Right cardiac atrium (tissue), 5 donors: ENCODE measurements around the gene FZD1. TPM values are rescaled to one million over a fixed set of nuclear protein-coding genes. Genes with fewer than 3 reads are reported as not detected.
A peak's percentile ranks its signal among the peaks of the same experiment; 100 is the strongest.
"Not testable (repeated sequence)": the region's sequence is repeated elsewhere in the genome, so short reads cannot be mapped to it uniquely, and the experiment has no call there.

Experiments
- ATAC-seq, 2 donors: fragments of 200-7000 bp; cut with Tn5 transposase; one replicate each; pipeline versions ENCODE4 v1.8.0 to v1.9.1; 2020; ENCODE audit warnings: moderate library complexity in 2 of 2, mild to moderate bottlenecking in 1 of 2
- DNase-seq, 3 donors: peaks; one replicate each; pipeline ENCODE4 v3.0.0-alpha.2; 2020
- H3K27ac ChIP-seq: one replicate; pipeline ENCODE4 v1.5.1; 2013; ENCODE audit warnings: mild to moderate bottlenecking, low read length, control low read depth, moderate library complexity
- H3K27me3 ChIP-seq: one replicate; pipeline ENCODE4 v1.6.1; 2013; ENCODE audit not compliant: control insufficient read depth, insufficient read depth
- H3K4me1 ChIP-seq: one replicate; pipeline ENCODE4 v1.6.1; 2013; ENCODE audit warnings: low read length; ENCODE audit not compliant: control insufficient read depth, insufficient read depth
- H3K4me3 ChIP-seq: one replicate; pipeline ENCODE4 v1.5.1; 2013; ENCODE audit warnings: low read length, control low read depth
- H3K9me3 ChIP-seq: one replicate; pipeline ENCODE4 v1.6.1; 2013; ENCODE audit warnings: low read length; ENCODE audit not compliant: control insufficient read depth
- WGBS: extraction: QIAGEN DNeasy Blood & Tissue Kit; methylation state at CpG from one replicate; pipeline ENCODE4 v1.1.7; 2013; 5-methylcytosine and 5-hydroxymethylcytosine counted together
- intact Hi-C, 4 donors: fragments of 100-400 bp; cut with DNase I; formaldehyde crosslinking; loops; one replicate each; pipeline versions ENCODE4 v1.11.0 to v1.14.0; 2022 to 2023
- polyA plus RNA-seq: library from polyadenylated mRNA; stranded (reverse); fragments of 200-250 nt; gene quantifications from one replicate; pipeline ENCODE4 v1.2.3, GENCODE V29; 2013
- total RNA-seq, 4 donors: library from RNA; stranded (reverse); fragmentation: NEBNext Ultra II Directional; extraction: Animal tissue kit (Norgen Biotek cat#: 25700); gene quantifications; one replicate each; pipeline ENCODE4 v1.2.1, GENCODE V29; 2021
- donor health status: healthy with polysubstance abuse.
- donor health status: DM: no; HTN: yes; CAD: no.
- donor health status: DM: no; HTN: no; CAD: no.
- donor health status: DM: no; HTN: yes; CAD: no; lungs with severe emphysema.
- donor health status: DM: yes; HTN: yes; CAD: no.

The FZD1 gene
- total and polyA plus RNA-seq, 5 donors, result 11.8 to 33.9 (median 26.8) TPM

DNA sequence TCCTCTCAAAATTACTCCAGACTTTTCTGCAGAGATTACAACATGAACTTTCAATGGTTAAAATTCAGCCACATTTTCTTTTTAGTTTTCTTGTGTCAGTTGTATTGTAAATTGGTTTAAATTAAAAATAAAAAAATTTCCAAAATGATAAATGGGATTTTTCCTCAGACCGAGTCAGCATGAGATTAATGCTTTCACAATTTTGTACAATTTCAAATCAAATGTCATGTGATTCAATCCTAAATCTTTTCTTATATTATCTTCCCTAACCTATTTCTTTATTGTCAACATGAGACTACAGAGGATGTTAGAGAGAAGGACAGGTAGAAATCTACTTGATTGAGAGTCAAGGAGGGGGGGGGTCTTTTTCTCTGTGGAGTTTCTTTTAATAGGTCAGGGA lies 33.7 kb downstream of the FZD1 start:
- Histone ChIP-seq H3K27me3 (no peaks in the 10 kb centered on the region), H3K9me3 (no peaks in the 10 kb centered on the region), H3K4me3 (no peak overlapping the region), H3K27ac (no peak overlapping the region), H3K4me1 (no peaks in the 10 kb centered on the region)
- DNase-seq (no peak), ATAC-seq (no peak)
- intact Hi-C loops, result loop anchor here in 1 of 4 donors (10.0 kb wide), 1 partner anchor 57 kb away; no protein-coding TSS in a partner anchor
- WGBS, result 83% methylated on average over 1 of the region's 1 CpG

DNA sequence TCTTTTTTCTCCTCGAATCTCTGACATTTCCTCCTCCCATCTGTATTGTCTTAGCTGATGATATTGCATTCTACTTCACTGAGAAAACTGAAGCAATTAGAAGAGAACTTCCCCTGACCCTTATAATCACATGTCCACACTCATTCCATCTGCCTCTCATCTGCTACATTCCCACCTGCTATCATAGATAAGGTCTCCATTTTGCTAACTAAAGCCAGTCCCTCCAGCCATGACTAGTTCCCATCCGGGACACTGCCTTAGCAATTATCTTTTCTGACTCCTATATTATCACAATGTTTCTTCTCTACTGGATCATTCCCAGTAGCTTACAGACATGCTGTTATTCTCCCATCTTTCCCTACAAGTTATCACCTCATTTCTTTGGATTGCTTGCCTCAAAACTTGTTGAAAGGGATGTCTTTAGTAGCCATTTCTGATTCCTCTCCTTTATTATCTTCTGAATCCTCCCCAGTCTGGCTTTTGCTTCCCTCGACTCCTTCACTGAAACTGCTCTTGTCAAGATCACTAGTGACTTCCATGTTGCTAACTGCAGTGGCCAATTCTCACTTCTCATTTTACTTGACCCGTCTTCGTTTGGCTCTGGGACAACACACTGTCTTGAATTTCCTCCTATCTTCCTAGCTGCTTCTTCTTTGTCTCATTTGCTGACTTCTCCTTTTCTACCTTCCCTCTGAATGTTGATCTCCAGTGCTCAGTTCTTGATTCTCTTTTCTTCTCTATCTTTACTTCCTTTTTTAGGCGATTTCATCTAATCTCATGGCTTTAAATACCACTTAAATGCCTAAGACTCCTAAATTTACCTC lies 35.9 kb downstream of the FZD1 start:
- H3K4me3 ChIP-seq, result no peak overlapping the region
- intact Hi-C loops, result loop anchor here in 1 of 4 donors (10.0 kb wide), 1 partner anchor 55 kb away; no protein-coding TSS in a partner anchor
- no peaks in the 10 kb centered on the region for H3K4me1 ChIP-seq
- H3K27me3 ChIP-seq, result no peaks in the 10 kb centered on the region
- peak in 1 of 2 donors; percentile 44 for ATAC-seq
- H3K9me3 ChIP-seq, result no peaks in the 10 kb centered on the region
- WGBS, result 60% methylated on average over 6 of the region's 6 CpGs
- DNase-seq, result no peak
- H3K27ac ChIP-seq, result no peak overlapping the region

DNA sequence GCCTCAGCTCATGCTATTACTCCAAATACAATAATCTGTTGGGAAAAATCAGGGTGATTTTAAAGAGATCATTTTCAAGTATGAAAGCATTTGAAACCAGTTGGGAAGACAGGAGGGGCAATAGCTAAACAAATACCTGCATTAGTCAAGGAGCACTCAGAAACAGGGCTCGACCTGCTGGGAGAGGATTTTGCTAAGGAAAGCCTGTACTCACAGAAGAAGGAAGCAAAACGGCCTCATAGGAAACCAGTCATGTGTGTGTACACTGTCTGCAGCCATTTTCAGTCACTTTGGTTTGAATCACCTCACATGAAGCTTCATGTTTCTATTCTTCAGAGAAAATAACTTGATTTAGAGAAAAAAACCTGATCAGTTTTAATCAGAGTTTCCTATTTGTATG lies 38.6 kb downstream of the FZD1 start:
- DNase-seq, result no peak
- Histone ChIP-seq H3K4me1 (no peaks in the 10 kb centered on the region), H3K4me3 (no peak overlapping the region), H3K9me3 (no peaks in the 10 kb centered on the region), H3K27me3 (no peaks in the 10 kb centered on the region), H3K27ac (no peak overlapping the region)
- intact Hi-C loops, result no loop called here
- WGBS, result 66% methylated on average over 2 of the region's 2 CpGs
- ATAC-seq, result no peak

DNA sequence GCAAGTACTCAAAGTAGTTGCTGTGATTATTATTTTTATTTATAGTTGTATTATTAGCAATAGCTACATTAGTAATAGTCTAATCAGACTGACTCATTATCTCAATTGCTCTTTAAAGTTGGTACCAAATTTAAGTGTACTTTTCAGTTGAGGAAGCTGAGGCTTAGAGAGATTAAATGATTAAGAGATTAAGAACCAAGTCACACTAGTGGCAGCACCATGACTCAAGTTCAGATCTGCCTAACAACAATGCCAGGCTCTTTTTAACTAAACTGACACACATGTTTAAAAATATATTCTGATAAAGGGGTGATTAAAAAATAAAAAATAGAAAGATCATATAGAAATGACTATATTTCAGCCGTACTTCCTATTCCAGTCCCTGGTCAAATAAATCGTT lies 42.0 kb downstream of the FZD1 start:
- intact Hi-C loops, result no loop called here
- WGBS, result 96% methylated on average over 2 of the region's 2 CpGs
- ATAC-seq, result no peak
- H3K27ac ChIP-seq, result no peak overlapping the region
- no peaks in the 10 kb centered on the region for H3K9me3 ChIP-seq
- no peaks in the 10 kb centered on the region for H3K4me1 ChIP-seq
- no peaks in the 10 kb centered on the region for H3K27me3 ChIP-seq
- DNase-seq, result no peak
- no peak overlapping the region for H3K4me3 ChIP-seq

DNA sequence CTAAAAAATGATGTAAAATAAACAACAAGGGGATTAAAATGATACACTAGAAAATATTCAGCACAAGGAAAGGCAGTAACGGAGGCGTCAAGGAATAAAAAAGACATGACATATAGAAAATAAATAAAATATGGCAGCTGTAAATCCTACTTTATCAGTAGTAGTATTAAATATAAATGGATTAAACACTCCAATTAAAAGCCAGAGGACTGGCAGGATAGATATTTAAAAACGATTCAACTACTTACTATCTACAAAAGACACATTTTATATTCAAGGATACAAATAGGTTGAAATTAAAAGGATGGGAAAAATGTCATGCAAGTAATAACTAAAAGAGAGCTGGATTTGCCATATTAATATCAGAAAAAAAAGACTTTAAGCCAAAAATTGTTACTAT lies 43.2 kb downstream of the FZD1 start:
- 98% methylated on average over 3 of the region's 3 CpGs for WGBS
- Histone ChIP-seq H3K27ac (no peak overlapping the region), H3K9me3 (no peaks in the 10 kb centered on the region), H3K27me3 (no peaks in the 10 kb centered on the region), H3K4me3 (no peak overlapping the region), H3K4me1 (peaks cover 1% of the 10 kb centered on the region)
- DNase-seq (no peak), ATAC-seq (no peak)
- intact Hi-C loops, result no loop called here

DNA sequence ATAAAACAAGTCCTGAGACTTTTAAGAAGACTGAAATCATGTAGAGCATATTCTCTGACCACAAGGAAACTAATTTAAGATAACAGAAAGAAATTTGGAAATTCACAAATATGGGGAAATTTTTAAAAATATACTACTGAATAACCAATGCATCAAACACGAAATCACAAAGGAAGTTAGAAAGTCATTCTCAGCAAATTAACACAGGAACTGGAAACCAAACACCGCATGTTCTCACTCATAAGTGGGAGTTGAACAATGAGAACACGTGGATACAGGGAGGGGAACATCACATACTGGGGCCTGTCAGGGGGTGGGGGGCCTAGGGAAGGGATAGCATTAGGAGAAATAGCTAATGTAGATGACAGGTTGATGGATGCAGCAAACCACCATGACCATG lies 44.0 kb downstream of the FZD1 start:
- DNase-seq, H3K9me3 ChIP-seq, H3K27ac ChIP-seq, H3K4me3 ChIP-seq, ATAC-seq, intact Hi-C loops, H3K4me1 ChIP-seq, H3K27me3 ChIP-seq: not testable (repeated sequence)
- 66% methylated on average over 3 of the region's 3 CpGs for WGBS

DNA sequence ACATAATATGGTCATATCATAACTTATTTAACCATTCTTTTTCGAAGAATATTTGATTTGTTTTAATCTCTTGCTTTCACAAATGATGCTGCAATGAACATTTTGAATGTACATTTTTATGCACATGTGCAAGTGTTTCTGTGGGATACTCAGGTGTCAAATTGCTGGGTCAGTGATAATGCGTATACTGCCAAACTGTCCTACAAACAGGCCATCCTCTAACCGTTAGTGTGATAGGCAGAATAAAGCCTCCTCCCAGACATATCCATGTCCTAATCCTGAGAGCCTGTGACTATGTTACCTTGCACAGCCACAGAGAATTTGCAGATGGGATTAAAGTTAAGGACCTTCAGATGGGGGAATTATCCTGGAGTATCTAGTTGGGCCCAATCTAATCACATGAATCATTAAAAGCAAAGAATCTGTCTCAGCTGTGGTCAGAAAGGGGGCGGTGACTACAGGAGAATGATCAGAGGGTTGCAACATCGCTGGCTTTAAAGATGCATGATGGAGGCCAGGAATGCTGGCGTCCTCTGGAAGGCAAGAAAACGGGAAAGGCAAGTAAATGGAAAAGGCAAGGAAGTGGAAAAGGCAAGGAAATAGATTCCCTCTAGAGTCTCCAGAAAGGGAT lies 46.7 kb downstream of the FZD1 start:
- Histone ChIP-seq H3K4me1 (peaks cover 1% of the 10 kb centered on the region), H3K27ac (no peak overlapping the region), H3K9me3 (no peaks in the 10 kb centered on the region), H3K27me3 (no peaks in the 10 kb centered on the region), H3K4me3 (no peak overlapping the region)
- ATAC-seq (peak; percentile 82 to 84), DNase-seq (peak; percentile 40 to 77 (median 66))
- 72% methylated on average over 7 of the region's 7 CpGs for WGBS
- intact Hi-C loops, result no loop called here

DNA sequence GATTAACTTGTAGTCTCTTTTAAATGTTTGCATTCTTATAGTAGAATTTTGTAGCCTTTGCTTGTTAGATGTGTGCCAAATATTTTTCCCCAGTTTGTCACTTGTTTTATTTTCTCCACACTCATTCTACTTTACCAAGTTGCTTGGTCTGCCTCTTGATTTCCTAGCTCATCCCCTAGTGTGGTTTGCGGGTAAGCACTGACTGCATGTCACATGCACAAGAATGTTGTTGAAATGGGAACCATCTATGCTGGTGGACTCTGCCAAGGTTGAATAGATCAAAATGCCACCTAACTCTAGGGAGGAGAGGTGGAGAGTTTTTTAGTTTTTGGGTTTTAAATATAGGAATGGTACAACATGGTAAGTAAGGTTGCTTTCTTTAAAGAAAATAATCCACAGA lies 47.6 kb downstream of the FZD1 start:
- Histone ChIP-seq H3K27ac (no peak overlapping the region), H3K4me1 (peaks cover 1% of the 10 kb centered on the region), H3K27me3 (no peaks in the 10 kb centered on the region), H3K9me3 (no peaks in the 10 kb centered on the region), H3K4me3 (no peak overlapping the region)
- intact Hi-C loops, result no loop called here
- WGBS, result 86% methylated on average over 1 of the region's 1 CpG
- DNase-seq (no peak), ATAC-seq (peak in 1 of 2 donors; percentile 38)

DNA sequence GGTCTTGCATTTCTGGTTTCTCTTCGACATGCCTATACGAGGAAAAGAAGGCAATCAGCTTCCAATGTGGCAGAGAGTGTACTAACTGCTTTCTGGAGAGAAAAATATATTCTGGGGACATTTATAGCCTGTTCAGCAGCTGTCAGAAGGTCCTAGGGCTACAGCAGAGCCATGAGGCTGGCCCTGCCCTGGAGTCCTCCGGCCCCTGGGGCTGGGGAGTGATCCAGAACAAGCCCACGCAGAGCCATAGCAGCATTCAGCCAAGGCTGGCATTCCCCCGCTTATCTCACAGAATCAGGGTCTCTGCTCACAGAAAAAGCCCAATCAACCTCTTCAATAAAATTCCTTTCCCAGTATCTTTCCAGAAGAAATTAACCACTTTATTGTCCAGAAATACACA lies 48.9 kb downstream of the FZD1 start:
- intact Hi-C loops, result no loop called here
- H3K27me3 ChIP-seq, result no peaks in the 10 kb centered on the region
- H3K9me3 ChIP-seq, result no peaks in the 10 kb centered on the region
- ATAC-seq, result no peak
- WGBS, result 87% methylated on average over 5 of the region's 5 CpGs
- H3K27ac ChIP-seq, result no peak overlapping the region
- no peak for DNase-seq
- H3K4me3 ChIP-seq, result no peak overlapping the region
- H3K4me1 ChIP-seq, result peaks cover 1% of the 10 kb centered on the region

DNA sequence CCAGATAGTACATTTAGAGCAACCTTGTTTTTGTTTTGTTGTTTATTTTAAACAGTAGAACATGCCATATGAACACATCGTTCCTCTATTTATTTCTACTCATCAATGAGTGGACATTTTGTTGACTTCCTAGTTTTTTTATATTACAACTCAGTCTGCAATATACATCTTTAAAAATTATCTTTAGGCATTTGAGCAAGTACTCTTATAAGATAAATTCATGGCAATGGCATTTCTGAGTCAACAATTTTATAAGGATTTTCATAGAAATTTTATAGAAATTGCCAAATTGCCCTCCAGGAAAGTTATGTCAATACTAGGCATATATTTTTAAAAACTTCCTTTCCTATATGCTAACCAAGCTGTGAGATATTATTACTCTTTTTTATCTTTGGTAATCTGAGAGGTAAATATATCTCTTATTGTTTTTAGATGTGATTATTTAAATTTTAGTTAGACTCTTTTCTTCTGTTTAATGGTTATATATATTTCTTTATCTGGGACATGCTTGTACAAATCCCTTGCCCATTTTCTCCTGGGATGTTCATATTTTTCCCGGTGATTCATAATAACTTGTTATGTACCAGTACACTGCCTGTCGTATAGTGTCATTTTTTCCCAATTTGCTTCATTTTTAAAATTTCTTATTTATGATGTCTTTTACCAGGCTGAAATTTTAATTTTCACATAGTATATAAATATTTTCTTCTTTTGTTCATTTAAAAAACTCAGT lies 50.5 kb downstream of the FZD1 start:
- no peak for ATAC-seq

DNA sequence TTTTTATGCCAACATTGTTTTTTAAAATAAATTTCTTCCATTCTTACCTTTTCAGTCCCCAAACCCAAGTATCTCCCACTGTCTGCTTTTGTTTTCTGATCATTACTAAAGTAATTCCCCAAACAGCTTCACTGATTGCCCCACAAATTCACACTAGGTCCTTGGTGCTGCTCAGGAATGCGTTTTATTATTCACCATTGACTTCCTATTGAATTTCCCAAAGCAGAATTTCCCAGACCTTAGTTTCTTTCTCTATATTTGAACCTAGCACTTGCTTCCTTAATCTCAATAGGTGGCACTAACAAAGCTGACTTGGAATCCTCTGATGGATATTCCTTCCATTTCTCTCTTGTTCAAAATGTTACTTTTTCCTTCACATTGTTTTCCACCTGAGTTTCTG lies 52.2 kb downstream of the FZD1 start:
- Histone ChIP-seq H3K4me3 (no peak overlapping the region), H3K27ac (no peak overlapping the region), H3K27me3 (no peaks in the 10 kb centered on the region), H3K9me3 (no peaks in the 10 kb centered on the region), H3K4me1 (peaks cover 1% of the 10 kb centered on the region)
- ATAC-seq (no peak), DNase-seq (no peak)
- 67% methylated on average over 1 of the region's 1 CpG for WGBS
- intact Hi-C loops, result no loop called here

More for the DNA sequence above, 50.5 kb downstream of the FZD1 start:
- Histone ChIP-seq H3K27ac (no peak overlapping the region), H3K4me3 (no peak overlapping the region), H3K4me1 (peaks cover 1% of the 10 kb centered on the region), H3K27me3 (no peaks in the 10 kb centered on the region), H3K9me3 (no peaks in the 10 kb centered on the region)
- intact Hi-C loops, result no loop called here
- WGBS, result 88% methylated on average over 3 of the region's 3 CpGs
- DNase-seq, result no peak
